GM12878 (cell line): ENCODE results near the gene MARCHF9. TPM values are rescaled to one million over a fixed set of nuclear protein-coding genes. Genes with fewer than 3 reads are reported as not detected.

ENCODE experiments used
- BACH1 ChIP-seq: fragments of 450-650 bp; IDR thresholded peaks from 2 replicates; pipeline ENCODE4 v1.6.1; 2017; ENCODE audit warnings: mild to moderate bottlenecking, borderline replicate concordance
- CREM ChIP-seq: IDR thresholded peaks from 2 replicates; pipeline ENCODE4 v1.6.1; 2014; ENCODE audit warnings: antibody characterized with exemption, low read depth
- E2F4 ChIP-seq: IDR thresholded peaks from 2 replicates; pipeline ENCODE4 v1.6.1; 2012; ENCODE audit warnings: low read depth, low read length, improper control_type of control experiment
- FOS ChIP-seq: IDR thresholded peaks from 3 replicates; pipeline ENCODE4 v1.6.1; 2011; ENCODE audit warnings: borderline replicate concordance; ENCODE audit not compliant: insufficient read length; ENCODE audit errors: extremely low read depth
- FOXK2 ChIP-seq: fragments of 450-650 bp; IDR thresholded peaks from 2 replicates; pipeline ENCODE4 v1.6.1; 2017; ENCODE audit warnings: mild to moderate bottlenecking, moderate library complexity
- MYC ChIP-seq: IDR thresholded peaks from 2 replicates; pipeline ENCODE4 v1.6.1; 2011; ENCODE audit warnings: mild to moderate bottlenecking, low read length, moderate library complexity, inconsistent platforms; ENCODE audit not compliant: insufficient read depth, insufficient replicate concordance, insufficient read length, severe bottlenecking
- NR2C2 ChIP-seq: IDR thresholded peaks from 2 replicates; pipeline ENCODE4 v1.6.1; 2011; ENCODE audit warnings: borderline replicate concordance, low read depth; ENCODE audit not compliant: control insufficient read depth, insufficient read length
- NRF1 ChIP-seq: conservative IDR thresholded peaks from 2 replicates; pipeline ENCODE4 v1.6.1; 2011; ENCODE audit warnings: mild to moderate bottlenecking, low read depth, low read length, improper control_type of control experiment
- PML ChIP-seq: IDR thresholded peaks from 2 replicates; pipeline ENCODE4 v1.6.1; 2012; ENCODE audit warnings: low read length, inconsistent platforms
- RBBP5 ChIP-seq: fragments of 200-600 bp; sonication (generic); conservative IDR thresholded peaks from 2 replicates; pipeline ENCODE4 v1.6.1; 2016
- RFX5 ChIP-seq: IDR thresholded peaks from 2 replicates; pipeline ENCODE4 v1.6.1; 2011; ENCODE audit warnings: low read depth, low read length, improper control_type of control experiment
- SIN3A ChIP-seq: IDR thresholded peaks from 2 replicates; pipeline ENCODE4 v1.6.1; 2012; ENCODE audit warnings: low read depth, low read length, improper control_type of control experiment
- SMAD5 ChIP-seq: IDR thresholded peaks from 2 replicates; pipeline ENCODE4 v1.6.1; 2016; ENCODE audit warnings: antibody characterized with exemption, low read depth
- SMARCA5 ChIP-seq: fragments of 450-650 bp; IDR thresholded peaks from 2 replicates; pipeline ENCODE4 v1.6.1; 2017; ENCODE audit warnings: mild to moderate bottlenecking
- SP1 ChIP-seq: IDR thresholded peaks from one replicate; pipeline ENCODE4 v1.6.1; 2011; ENCODE audit warnings: low read depth, low read length
- SREBF1 ChIP-seq: IDR thresholded peaks from 2 replicates; pipeline ENCODE4 v1.6.1; 2012; ENCODE audit warnings: mild to moderate bottlenecking, low read length
- SUZ12 ChIP-seq: fragments of 200-600 bp; sonication (generic); IDR thresholded peaks from one replicate; pipeline ENCODE4 v1.6.1; 2018; ENCODE audit warnings: antibody characterized with exemption, mild to moderate bottlenecking; ENCODE audit not compliant: unreplicated experiment
- TCF3 ChIP-seq: IDR thresholded peaks from 2 replicates; pipeline ENCODE4 v1.6.1; 2012; ENCODE audit warnings: low read depth, mild to moderate bottlenecking, low read length, borderline replicate concordance; ENCODE audit not compliant: insufficient read depth
- WRNIP1 ChIP-seq: IDR thresholded peaks from 2 replicates; pipeline ENCODE4 v1.6.1; 2011; ENCODE audit warnings: low read depth, low read length, improper control_type of control experiment, borderline replicate concordance
- YY1 ChIP-seq: IDR thresholded peaks from 2 replicates; pipeline ENCODE4 v1.6.1; 2011; ENCODE audit warnings: low read depth, mild to moderate bottlenecking, low read length
- ZBED1 ChIP-seq: IDR thresholded peaks from 2 replicates; pipeline ENCODE4 v1.6.1; 2016; ENCODE audit warnings: borderline replicate concordance
- polyA plus RNA-seq, 11 experiments: library from polyadenylated mRNA; depleted of rRNA in 4 of 11; unstranded in 6 of 11; stranded (reverse) in 5 of 11; fragments of >200 nt; fragmentation: Nextera tagmentation in 4 of 11; fragmentation: Illumina TruSeq in 1 of 11; extraction: Ambion mirVana in 4 of 11; extraction: Trizol in 1 of 11; gene quantifications; 1 replicate in 1 of 11; 2 replicates in 10 of 11; pipeline versions ENCODE4 v1.2.1 to v1.2.3, GENCODE V29; 2011 to 2016; ENCODE audit warnings: inconsistent platforms in 2 of 11, missing spikeins in 2 of 11, low read depth in 1 of 11
- total RNA-seq, 4 experiments: library from RNA; depleted of rRNA in 3 of 4; stranded (reverse); fragments of >200 nt in 3 of 4; fragmentation: Illumina TruSeq in 1 of 4; extraction: Trizol in 1 of 4; gene quantifications; 2 replicates each; pipeline versions ENCODE4 v1.2.1 to v1.2.3, GENCODE V29; 2013 to 2021
- TF ChIP-seq, protein P1 (sequence below): fragments of 450-650 bp; conservative IDR thresholded peaks from 2 replicates; pipeline ENCODE4 v1.6.1; 2017; ENCODE audit warnings: mild to moderate bottlenecking, moderate library complexity
- TF ChIP-seq, protein P2 (sequence below): fragments of 450-650 bp; IDR thresholded peaks from 2 replicates; pipeline ENCODE4 v1.6.1; 2017; ENCODE audit warnings: antibody characterized with exemption, mild to moderate bottlenecking, moderate library complexity
- TF ChIP-seq, protein P3 (sequence below): IDR thresholded peaks from 2 replicates; pipeline ENCODE4 v1.6.1; 2011; ENCODE audit warnings: mild to moderate bottlenecking, low read depth, low read length, moderate library complexity; ENCODE audit not compliant: insufficient replicate concordance

MARCHF9 gene
- total and polyA plus RNA-seq, 10 of the 15 experiments (the other 5 are each of a cell fraction or from before 2014, with no cell fraction given): 2.4 to 29.3 (median 13.0) TPM

- TF ChIP-seq PML (no peak), RBBP5 (no peak), SUZ12 (no peak), RFX5 (no peak), YY1 (peak; percentile 90), CREM (no peak), TCF3 (no peak), FOXK2 (no peak), BACH1 (peak; percentile 38; the same call in 1 of the 2 replicates), SP1 (no peak), NR2C2 (no peak), SMAD5 (no peak), SIN3A (no peak), SMARCA5 (peak; percentile 91), NRF1 (no peak), ZBED1 (no peak), E2F4 (no peak), WRNIP1 (no peak), MYC (no peak), FOS (no peak), SREBF1 (no peak)
- TF ChIP-seq, protein P1, sequence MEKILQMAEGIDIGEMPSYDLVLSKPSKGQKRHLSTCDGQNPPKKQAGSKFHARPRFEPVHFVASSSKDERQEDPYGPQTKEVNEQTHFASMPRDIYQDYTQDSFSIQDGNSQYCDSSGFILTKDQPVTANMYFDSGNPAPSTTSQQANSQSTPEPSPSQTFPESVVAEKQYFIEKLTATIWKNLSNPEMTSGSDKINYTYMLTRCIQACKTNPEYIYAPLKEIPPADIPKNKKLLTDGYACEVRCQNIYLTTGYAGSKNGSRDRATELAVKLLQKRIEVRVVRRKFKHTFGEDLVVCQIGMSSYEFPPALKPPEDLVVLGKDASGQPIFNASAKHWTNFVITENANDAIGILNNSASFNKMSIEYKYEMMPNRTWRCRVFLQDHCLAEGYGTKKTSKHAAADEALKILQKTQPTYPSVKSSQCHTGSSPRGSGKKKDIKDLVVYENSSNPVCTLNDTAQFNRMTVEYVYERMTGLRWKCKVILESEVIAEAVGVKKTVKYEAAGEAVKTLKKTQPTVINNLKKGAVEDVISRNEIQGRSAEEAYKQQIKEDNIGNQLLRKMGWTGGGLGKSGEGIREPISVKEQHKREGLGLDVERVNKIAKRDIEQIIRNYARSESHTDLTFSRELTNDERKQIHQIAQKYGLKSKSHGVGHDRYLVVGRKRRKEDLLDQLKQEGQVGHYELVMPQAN: peak; percentile 59; the same call in 1 of the 2 replicates
- TF ChIP-seq, protein P2, sequence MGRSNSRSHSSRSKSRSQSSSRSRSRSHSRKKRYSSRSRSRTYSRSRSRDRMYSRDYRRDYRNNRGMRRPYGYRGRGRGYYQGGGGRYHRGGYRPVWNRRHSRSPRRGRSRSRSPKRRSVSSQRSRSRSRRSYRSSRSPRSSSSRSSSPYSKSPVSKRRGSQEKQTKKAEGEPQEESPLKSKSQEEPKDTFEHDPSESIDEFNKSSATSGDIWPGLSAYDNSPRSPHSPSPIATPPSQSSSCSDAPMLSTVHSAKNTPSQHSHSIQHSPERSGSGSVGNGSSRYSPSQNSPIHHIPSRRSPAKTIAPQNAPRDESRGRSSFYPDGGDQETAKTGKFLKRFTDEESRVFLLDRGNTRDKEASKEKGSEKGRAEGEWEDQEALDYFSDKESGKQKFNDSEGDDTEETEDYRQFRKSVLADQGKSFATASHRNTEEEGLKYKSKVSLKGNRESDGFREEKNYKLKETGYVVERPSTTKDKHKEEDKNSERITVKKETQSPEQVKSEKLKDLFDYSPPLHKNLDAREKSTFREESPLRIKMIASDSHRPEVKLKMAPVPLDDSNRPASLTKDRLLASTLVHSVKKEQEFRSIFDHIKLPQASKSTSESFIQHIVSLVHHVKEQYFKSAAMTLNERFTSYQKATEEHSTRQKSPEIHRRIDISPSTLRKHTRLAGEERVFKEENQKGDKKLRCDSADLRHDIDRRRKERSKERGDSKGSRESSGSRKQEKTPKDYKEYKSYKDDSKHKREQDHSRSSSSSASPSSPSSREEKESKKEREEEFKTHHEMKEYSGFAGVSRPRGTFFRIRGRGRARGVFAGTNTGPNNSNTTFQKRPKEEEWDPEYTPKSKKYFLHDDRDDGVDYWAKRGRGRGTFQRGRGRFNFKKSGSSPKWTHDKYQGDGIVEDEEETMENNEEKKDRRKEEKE: no peak
- TF ChIP-seq, protein P3, sequence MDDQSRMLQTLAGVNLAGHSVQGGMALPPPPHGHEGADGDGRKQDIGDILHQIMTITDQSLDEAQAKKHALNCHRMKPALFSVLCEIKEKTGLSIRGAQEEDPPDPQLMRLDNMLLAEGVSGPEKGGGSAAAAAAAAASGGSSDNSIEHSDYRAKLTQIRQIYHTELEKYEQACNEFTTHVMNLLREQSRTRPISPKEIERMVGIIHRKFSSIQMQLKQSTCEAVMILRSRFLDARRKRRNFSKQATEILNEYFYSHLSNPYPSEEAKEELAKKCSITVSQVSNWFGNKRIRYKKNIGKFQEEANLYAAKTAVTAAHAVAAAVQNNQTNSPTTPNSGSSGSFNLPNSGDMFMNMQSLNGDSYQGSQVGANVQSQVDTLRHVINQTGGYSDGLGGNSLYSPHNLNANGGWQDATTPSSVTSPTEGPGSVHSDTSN: no peak
Observed at GRCh38 chr12:57756406-57757341, 1.8 kb downstream of the MARCHF9 start (continued).
